ENCODE measurements around the gene NKX2-8. TPM values are rescaled to one million over a fixed set of nuclear protein-coding genes. Genes with fewer than 3 reads are reported as not detected.

NKX2-8 gene
- total and polyA plus RNA-seq, 2 experiments from 2014 or later = 0.83 TPM; not detected in 1

DNA sequence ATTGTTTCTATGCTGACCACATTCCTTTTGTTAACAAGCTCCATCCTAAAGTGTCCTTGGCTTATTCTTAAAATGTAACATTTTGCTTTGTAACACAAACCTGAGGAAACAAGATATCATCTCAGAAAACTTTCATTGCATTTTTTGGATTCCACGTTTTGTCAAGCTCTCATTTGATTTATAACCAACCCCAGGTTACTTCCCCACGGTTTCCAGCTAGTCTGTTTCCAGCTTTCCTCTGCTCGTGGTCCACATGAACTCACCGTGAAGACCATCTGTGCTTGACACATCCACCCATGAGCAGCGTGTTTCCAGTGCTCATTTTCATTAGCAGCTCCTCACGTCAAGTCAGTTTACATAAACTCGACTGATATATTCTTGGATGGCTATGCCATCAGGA, 6.4 kb upstream of the NKX2-8 start:
- H3K4me3 Mint-ChIP-seq = no peak overlapping the region
- Histone ChIP-seq H3K4me3 (no peak overlapping the region), H3K36me3 (ENCODE audit: insufficient read depth) (no peaks in the 10 kb centered on the region), H4K20me1 (replicated peaks; ENCODE audit: insufficient read depth) (peaks cover 18% of the 10 kb centered on the region), H3K27ac (ENCODE audit: low read depth) (no peak overlapping the region), H3K27me3 (ENCODE audit: insufficient read depth) (peaks cover 100% of the 10 kb centered on the region), H3F3A (replicated peaks; ENCODE audit: low read depth) (peaks cover 11% of the 10 kb centered on the region; the same call in 1 of the 2 replicates), H3K9me2 (ENCODE audit: insufficient read depth) (no peaks in the 10 kb centered on the region), H3K79me2 (replicated peaks; ENCODE audit: insufficient read depth) (no peaks in the 10 kb centered on the region), H2AFZ (no peak overlapping the region), H3K4me1 (ENCODE audit: insufficient read depth) (peaks cover 47% of the 10 kb centered on the region), H3K4me2 (peak overlapping the region; percentile 16; the same call in 1 of the 2 replicates)
- ATAC-seq (no peak), DNase-seq (ENCODE audit: low spot score) (no peak)
- no peaks in the 10 kb centered on the region for H3K9me3 Mint-ChIP-seq
- no peak overlapping the region for H3K27ac Mint-ChIP-seq
- no peaks in the 10 kb centered on the region for H3K36me3 Mint-ChIP-seq (ENCODE audit: low read depth)
- peaks cover 96% of the 10 kb centered on the region for H3K27me3 Mint-ChIP-seq (ENCODE audit: insufficient read depth, low read depth, poor library complexity)
- TF ChIP-seq ZNF114 (CRISPR knock-in tag; IDR thresholded peaks at IDR 0.05) (no peak), POLR2AphosphoS5 (IDR thresholded peaks at IDR 0.05; ENCODE audit: low read depth) (no peak), STAT1 (IDR thresholded peaks at IDR 0.05; ENCODE audit: unreplicated experiment) (no peak), EZH2 (IDR thresholded peaks at IDR 0.05; ENCODE audit: low read depth, unreplicated experiment) (no peak), NANOG (IDR thresholded peaks at IDR 0.05; ENCODE audit: borderline replicate concordance) (no peak), EZH2phosphoT487 (IDR thresholded peaks at IDR 0.05; ENCODE audit: unreplicated experiment) (no peak), JUNB (IDR thresholded peaks at IDR 0.05; ENCODE audit: unreplicated experiment) (no peak), CREB1 (CRISPR knock-in tag; IDR thresholded peaks at IDR 0.05; ENCODE audit: low read depth) (no peak), ZNF331 (CRISPR knock-in tag; IDR thresholded peaks at IDR 0.05; ENCODE audit: low read depth) (no peak)
- TF ChIP-seq, protein P1, sequence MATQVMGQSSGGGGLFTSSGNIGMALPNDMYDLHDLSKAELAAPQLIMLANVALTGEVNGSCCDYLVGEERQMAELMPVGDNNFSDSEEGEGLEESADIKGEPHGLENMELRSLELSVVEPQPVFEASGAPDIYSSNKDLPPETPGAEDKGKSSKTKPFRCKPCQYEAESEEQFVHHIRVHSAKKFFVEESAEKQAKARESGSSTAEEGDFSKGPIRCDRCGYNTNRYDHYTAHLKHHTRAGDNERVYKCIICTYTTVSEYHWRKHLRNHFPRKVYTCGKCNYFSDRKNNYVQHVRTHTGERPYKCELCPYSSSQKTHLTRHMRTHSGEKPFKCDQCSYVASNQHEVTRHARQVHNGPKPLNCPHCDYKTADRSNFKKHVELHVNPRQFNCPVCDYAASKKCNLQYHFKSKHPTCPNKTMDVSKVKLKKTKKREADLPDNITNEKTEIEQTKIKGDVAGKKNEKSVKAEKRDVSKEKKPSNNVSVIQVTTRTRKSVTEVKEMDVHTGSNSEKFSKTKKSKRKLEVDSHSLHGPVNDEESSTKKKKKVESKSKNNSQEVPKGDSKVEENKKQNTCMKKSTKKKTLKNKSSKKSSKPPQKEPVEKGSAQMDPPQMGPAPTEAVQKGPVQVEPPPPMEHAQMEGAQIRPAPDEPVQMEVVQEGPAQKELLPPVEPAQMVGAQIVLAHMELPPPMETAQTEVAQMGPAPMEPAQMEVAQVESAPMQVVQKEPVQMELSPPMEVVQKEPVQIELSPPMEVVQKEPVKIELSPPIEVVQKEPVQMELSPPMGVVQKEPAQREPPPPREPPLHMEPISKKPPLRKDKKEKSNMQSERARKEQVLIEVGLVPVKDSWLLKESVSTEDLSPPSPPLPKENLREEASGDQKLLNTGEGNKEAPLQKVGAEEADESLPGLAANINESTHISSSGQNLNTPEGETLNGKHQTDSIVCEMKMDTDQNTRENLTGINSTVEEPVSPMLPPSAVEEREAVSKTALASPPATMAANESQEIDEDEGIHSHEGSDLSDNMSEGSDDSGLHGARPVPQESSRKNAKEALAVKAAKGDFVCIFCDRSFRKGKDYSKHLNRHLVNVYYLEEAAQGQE (IDR thresholded peaks at IDR 0.05; ENCODE audit: unreplicated experiment) = no peak
- TF ChIP-seq, protein P2, sequence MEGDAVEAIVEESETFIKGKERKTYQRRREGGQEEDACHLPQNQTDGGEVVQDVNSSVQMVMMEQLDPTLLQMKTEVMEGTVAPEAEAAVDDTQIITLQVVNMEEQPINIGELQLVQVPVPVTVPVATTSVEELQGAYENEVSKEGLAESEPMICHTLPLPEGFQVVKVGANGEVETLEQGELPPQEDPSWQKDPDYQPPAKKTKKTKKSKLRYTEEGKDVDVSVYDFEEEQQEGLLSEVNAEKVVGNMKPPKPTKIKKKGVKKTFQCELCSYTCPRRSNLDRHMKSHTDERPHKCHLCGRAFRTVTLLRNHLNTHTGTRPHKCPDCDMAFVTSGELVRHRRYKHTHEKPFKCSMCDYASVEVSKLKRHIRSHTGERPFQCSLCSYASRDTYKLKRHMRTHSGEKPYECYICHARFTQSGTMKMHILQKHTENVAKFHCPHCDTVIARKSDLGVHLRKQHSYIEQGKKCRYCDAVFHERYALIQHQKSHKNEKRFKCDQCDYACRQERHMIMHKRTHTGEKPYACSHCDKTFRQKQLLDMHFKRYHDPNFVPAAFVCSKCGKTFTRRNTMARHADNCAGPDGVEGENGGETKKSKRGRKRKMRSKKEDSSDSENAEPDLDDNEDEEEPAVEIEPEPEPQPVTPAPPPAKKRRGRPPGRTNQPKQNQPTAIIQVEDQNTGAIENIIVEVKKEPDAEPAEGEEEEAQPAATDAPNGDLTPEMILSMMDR (conservative IDR thresholded peaks at IDR 0.05; ENCODE audit: low read depth in 2 of 2) = no peak
- TF ChIP-seq, protein P3, sequence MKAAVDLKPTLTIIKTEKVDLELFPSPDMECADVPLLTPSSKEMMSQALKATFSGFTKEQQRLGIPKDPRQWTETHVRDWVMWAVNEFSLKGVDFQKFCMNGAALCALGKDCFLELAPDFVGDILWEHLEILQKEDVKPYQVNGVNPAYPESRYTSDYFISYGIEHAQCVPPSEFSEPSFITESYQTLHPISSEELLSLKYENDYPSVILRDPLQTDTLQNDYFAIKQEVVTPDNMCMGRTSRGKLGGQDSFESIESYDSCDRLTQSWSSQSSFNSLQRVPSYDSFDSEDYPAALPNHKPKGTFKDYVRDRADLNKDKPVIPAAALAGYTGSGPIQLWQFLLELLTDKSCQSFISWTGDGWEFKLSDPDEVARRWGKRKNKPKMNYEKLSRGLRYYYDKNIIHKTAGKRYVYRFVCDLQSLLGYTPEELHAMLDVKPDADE (IDR thresholded peaks at IDR 0.05) = no peak
- TF ChIP-seq, protein P4, sequence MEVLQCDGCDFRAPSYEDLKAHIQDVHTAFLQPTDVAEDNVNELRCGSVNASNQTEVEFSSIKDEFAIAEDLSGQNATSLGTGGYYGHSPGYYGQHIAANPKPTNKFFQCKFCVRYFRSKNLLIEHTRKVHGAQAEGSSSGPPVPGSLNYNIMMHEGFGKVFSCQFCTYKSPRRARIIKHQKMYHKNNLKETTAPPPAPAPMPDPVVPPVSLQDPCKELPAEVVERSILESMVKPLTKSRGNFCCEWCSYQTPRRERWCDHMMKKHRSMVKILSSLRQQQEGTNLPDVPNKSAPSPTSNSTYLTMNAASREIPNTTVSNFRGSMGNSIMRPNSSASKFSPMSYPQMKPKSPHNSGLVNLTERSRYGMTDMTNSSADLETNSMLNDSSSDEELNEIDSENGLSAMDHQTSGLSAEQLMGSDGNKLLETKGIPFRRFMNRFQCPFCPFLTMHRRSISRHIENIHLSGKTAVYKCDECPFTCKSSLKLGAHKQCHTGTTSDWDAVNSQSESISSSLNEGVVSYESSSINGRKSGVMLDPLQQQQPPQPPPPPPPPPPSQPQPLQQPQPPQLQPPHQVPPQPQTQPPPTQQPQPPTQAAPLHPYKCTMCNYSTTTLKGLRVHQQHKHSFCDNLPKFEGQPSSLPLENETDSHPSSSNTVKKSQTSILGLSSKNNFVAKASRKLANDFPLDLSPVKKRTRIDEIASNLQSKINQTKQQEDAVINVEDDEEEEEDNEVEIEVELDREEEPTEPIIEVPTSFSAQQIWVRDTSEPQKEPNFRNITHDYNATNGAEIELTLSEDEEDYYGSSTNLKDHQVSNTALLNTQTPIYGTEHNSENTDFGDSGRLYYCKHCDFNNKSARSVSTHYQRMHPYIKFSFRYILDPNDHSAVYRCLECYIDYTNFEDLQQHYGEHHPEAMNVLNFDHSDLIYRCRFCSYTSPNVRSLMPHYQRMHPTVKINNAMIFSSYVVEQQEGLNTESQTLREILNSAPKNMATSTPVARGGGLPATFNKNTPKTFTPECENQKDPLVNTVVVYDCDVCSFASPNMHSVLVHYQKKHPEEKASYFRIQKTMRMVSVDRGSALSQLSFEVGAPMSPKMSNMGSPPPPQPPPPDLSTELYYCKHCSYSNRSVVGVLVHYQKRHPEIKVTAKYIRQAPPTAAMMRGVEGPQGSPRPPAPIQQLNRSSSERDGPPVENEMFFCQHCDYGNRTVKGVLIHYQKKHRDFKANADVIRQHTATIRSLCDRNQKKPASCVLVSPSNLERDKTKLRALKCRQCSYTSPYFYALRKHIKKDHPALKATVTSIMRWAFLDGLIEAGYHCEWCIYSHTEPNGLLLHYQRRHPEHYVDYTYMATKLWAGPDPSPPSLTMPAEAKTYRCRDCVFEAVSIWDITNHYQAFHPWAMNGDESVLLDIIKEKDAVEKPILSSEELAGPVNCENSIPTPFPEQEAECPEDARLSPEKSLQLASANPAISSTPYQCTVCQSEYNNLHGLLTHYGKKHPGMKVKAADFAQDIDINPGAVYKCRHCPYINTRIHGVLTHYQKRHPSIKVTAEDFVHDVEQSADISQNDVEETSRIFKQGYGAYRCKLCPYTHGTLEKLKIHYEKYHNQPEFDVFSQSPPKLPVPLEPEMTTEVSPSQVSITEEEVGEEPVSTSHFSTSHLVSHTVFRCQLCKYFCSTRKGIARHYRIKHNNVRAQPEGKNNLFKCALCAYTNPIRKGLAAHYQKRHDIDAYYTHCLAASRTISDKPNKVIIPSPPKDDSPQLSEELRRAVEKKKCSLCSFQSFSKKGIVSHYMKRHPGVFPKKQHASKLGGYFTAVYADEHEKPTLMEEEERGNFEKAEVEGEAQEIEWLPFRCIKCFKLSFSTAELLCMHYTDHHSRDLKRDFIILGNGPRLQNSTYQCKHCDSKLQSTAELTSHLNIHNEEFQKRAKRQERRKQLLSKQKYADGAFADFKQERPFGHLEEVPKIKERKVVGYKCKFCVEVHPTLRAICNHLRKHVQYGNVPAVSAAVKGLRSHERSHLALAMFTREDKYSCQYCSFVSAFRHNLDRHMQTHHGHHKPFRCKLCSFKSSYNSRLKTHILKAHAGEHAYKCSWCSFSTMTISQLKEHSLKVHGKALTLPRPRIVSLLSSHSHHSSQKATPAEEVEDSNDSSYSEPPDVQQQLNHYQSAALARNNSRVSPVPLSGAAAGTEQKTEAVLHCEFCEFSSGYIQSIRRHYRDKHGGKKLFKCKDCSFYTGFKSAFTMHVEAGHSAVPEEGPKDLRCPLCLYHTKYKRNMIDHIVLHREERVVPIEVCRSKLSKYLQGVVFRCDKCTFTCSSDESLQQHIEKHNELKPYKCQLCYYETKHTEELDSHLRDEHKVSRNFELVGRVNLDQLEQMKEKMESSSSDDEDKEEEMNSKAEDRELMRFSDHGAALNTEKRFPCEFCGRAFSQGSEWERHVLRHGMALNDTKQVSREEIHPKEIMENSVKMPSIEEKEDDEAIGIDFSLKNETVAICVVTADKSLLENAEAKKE (CRISPR knock-in tag; IDR thresholded peaks at IDR 0.05) = no peak
- H3K4me1 Mint-ChIP-seq = peaks cover 14% of the 10 kb centered on the region
